Gastrocnemius medialis (tissue), 4 donors: Measurements from ENCODE around the gene WRAP73.

Experiments
- POLR2A ChIP-seq, 2 donors: fragments of 450-650 bp; IDR thresholded peaks; one replicate each; pipeline ENCODE4 v1.6.1; 2017; ENCODE audit warnings: antibody characterized with exemption in 2 of 2, mild to moderate bottlenecking in 2 of 2, moderate library complexity in 2 of 2
- TF ChIP-seq, protein P1 (sequence below), 5 experiments: fragments of 450-650 bp in 3 of 5; fragments of 200-600 bp in 2 of 5; sonication (generic) in 2 of 5; IDR thresholded peaks in 4 of 5; conservative IDR thresholded peaks in 1 of 5; 1 replicate in 4 of 5; 2 replicates in 1 of 5; pipeline ENCODE4 v1.5.1; 2016 to 2019; ENCODE audit warnings: antibody characterized with exemption in 5 of 5, mild to moderate bottlenecking in 3 of 5, moderate library complexity in 3 of 5

DNA sequence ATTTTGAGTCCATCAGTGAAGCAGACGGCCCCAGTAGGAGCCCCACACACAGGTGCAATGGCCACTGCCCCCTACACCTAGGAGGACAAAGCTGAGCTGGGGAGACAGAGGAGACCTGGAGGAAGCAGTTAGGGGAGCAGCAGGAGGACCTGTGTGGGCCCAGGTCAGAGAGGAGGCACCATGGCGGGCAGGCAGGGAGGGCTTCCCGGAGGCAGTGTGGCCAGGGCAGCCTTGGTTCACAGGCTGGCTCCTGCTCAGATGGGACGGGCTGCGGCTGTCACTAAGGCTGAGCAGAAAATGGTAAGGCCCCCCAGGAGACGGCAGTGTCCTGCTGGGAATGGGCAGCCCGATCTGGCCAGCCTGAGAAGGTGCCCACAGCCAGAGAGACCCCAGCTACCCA is 54.0 kb downstream of the WRAP73 start:
- TF ChIP-seq, protein P1, sequence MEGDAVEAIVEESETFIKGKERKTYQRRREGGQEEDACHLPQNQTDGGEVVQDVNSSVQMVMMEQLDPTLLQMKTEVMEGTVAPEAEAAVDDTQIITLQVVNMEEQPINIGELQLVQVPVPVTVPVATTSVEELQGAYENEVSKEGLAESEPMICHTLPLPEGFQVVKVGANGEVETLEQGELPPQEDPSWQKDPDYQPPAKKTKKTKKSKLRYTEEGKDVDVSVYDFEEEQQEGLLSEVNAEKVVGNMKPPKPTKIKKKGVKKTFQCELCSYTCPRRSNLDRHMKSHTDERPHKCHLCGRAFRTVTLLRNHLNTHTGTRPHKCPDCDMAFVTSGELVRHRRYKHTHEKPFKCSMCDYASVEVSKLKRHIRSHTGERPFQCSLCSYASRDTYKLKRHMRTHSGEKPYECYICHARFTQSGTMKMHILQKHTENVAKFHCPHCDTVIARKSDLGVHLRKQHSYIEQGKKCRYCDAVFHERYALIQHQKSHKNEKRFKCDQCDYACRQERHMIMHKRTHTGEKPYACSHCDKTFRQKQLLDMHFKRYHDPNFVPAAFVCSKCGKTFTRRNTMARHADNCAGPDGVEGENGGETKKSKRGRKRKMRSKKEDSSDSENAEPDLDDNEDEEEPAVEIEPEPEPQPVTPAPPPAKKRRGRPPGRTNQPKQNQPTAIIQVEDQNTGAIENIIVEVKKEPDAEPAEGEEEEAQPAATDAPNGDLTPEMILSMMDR (IDR thresholded peaks at IDR 0.05 in 4 of 5, conservative IDR thresholded peaks at IDR 0.05 in 1 of 5), result no peak
- TF ChIP-seq POLR2A (IDR thresholded peaks at IDR 0.05), result no peak
